Gastrocnemius medialis (tissue), 4 donors: Measurements from ENCODE around the gene PPP1R27.

Source experiments
- CTCF ChIP-seq, 5 experiments: fragments of 450-650 bp in 3 of 5; fragments of 200-600 bp in 2 of 5; sonication (generic) in 2 of 5; IDR thresholded peaks in 4 of 5; conservative IDR thresholded peaks in 1 of 5; 1 replicate in 4 of 5; 2 replicates in 1 of 5; pipeline ENCODE4 v1.5.1; 2016 to 2019; ENCODE audit warnings: antibody characterized with exemption in 5 of 5, mild to moderate bottlenecking in 3 of 5, moderate library complexity in 3 of 5
- POLR2A ChIP-seq, 2 donors: fragments of 450-650 bp; IDR thresholded peaks; one replicate each; pipeline ENCODE4 v1.6.1; 2017; ENCODE audit warnings: antibody characterized with exemption in 2 of 2, mild to moderate bottlenecking in 2 of 2, moderate library complexity in 2 of 2

- TF ChIP-seq CTCF (IDR thresholded peaks at IDR 0.05 in 4 of 5, conservative IDR thresholded peaks at IDR 0.05 in 1 of 5) = no peak
- TF ChIP-seq POLR2A (IDR thresholded peaks at IDR 0.05) = peak in 1 of 2 donors; percentile 2
These were observed 2.2 kb downstream of the PPP1R27 start for GRCh38 chr17:81832608-81833159.
